ENCODE results near the gene F2RL1. TPM values are rescaled to one million over a fixed set of nuclear protein-coding genes. Genes with fewer than 3 reads are reported as not detected.
"Not testable (repeated sequence)": the region's sequence is repeated elsewhere in the genome, so short reads cannot be mapped to it uniquely, and the experiment has no call there.

F2RL1 gene
- total RNA-seq, 1 experiment from 2014 or later: 0.32 TPM

DNA sequence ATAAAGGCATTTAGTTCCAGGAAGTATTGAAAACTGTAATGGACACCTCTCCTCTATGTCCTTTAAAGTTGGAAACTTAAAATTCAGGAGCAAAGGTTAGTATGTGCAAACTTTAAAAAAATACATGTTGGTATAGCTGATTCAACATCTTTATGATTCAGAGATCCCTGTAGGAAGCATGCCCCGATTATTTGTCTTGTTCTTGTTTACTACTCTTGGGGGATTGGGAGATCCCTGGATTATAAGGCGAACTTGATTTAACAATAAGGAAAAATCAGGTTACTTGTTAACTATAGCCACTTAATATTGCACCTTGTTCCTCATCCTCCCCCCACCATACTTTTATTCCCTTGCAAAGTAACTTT lies 1.7 kb downstream of the F2RL1 start:
- no peak for DNase-seq (ENCODE audit: low spot score)
- Histone ChIP-seq H3K27me3 (replicated peaks; ENCODE audit: insufficient read depth, low read depth, low read length, poor library complexity) (no peaks in the 10 kb centered on the region), H3K4me3 (ENCODE audit: low read depth, low read length, poor library complexity, severe bottlenecking) (no peak overlapping the region), H3K36me3 (ENCODE audit: insufficient read depth, low read length, poor library complexity, severe bottlenecking) (no peaks in the 10 kb centered on the region), H3K27ac (ENCODE audit: low read depth, low read length, poor library complexity, severe bottlenecking) (no peak overlapping the region), H3K9me3 (ENCODE audit: low read depth, low read length, poor library complexity, severe bottlenecking) (no peaks in the 10 kb centered on the region), H3K4me1 (ENCODE audit: insufficient read depth, low read length, poor library complexity, severe bottlenecking) (no peaks in the 10 kb centered on the region)
- intact Hi-C loops (cut with micrococcal nuclease; ENCODE audit: unreplicated experiment): no loop called here
- CTCF ChIA-PET: no interaction called here
- POLR2A ChIA-PET (ENCODE audit: low non-redundant PET): no interaction called here
- no peak for TF ChIP-seq EZH2 (IDR thresholded peaks at IDR 0.05; ENCODE audit: borderline replicate concordance, low read depth, low read length, poor library complexity, severe bottlenecking)
- TF ChIP-seq, protein P1, sequence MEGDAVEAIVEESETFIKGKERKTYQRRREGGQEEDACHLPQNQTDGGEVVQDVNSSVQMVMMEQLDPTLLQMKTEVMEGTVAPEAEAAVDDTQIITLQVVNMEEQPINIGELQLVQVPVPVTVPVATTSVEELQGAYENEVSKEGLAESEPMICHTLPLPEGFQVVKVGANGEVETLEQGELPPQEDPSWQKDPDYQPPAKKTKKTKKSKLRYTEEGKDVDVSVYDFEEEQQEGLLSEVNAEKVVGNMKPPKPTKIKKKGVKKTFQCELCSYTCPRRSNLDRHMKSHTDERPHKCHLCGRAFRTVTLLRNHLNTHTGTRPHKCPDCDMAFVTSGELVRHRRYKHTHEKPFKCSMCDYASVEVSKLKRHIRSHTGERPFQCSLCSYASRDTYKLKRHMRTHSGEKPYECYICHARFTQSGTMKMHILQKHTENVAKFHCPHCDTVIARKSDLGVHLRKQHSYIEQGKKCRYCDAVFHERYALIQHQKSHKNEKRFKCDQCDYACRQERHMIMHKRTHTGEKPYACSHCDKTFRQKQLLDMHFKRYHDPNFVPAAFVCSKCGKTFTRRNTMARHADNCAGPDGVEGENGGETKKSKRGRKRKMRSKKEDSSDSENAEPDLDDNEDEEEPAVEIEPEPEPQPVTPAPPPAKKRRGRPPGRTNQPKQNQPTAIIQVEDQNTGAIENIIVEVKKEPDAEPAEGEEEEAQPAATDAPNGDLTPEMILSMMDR (conservative IDR thresholded peaks at IDR 0.05; ENCODE audit: low read depth, low read length): no peak
- no TSS peak for BruUV-seq (replicated peaks)

DNA sequence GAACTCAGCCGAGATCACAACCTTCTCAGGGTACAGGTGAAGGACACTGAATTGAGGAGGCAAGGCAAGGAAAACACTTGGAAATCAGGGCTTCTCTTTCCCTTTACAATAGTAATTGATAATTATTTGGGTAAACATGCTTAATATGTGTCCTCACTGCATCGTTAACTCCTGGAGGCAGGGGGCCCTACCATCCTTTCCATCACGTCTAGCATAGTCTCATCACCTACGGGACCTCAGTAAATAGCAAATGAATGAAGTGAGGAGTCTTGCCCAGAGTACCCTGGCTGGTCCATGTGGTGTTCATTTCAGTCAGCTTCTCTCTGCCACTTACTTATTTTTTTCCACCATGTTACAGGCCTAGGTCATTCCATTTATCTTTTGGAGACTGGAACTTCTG lies 2.3 kb downstream of the F2RL1 start:
- H3K4me3 ChIP-seq (ENCODE audit: low read depth, low read length, poor library complexity, severe bottlenecking): no peak overlapping the region
- TF ChIP-seq EZH2 (IDR thresholded peaks at IDR 0.05; ENCODE audit: borderline replicate concordance, low read depth, low read length, poor library complexity, severe bottlenecking): no peak
- TF ChIP-seq, protein P1 (conservative IDR thresholded peaks at IDR 0.05; ENCODE audit: low read depth, low read length): no peak
- H3K27ac ChIP-seq (ENCODE audit: low read depth, low read length, poor library complexity, severe bottlenecking): no peak overlapping the region
- no peaks in the 10 kb centered on the region for H3K27me3 ChIP-seq (replicated peaks; ENCODE audit: insufficient read depth, low read depth, low read length, poor library complexity)
- POLR2A ChIA-PET (ENCODE audit: low non-redundant PET): no interaction called here
- no peaks in the 10 kb centered on the region for H3K9me3 ChIP-seq (ENCODE audit: low read depth, low read length, poor library complexity, severe bottlenecking)
- CTCF ChIA-PET: no interaction called here
- H3K4me1 ChIP-seq (ENCODE audit: insufficient read depth, low read length, poor library complexity, severe bottlenecking): no peaks in the 10 kb centered on the region
- no peak for DNase-seq (ENCODE audit: low spot score)
- BruUV-seq (replicated peaks): no TSS peak
- intact Hi-C loops (cut with micrococcal nuclease; ENCODE audit: unreplicated experiment): no loop called here
- H3K36me3 ChIP-seq (ENCODE audit: insufficient read depth, low read length, poor library complexity, severe bottlenecking): no peaks in the 10 kb centered on the region

DNA sequence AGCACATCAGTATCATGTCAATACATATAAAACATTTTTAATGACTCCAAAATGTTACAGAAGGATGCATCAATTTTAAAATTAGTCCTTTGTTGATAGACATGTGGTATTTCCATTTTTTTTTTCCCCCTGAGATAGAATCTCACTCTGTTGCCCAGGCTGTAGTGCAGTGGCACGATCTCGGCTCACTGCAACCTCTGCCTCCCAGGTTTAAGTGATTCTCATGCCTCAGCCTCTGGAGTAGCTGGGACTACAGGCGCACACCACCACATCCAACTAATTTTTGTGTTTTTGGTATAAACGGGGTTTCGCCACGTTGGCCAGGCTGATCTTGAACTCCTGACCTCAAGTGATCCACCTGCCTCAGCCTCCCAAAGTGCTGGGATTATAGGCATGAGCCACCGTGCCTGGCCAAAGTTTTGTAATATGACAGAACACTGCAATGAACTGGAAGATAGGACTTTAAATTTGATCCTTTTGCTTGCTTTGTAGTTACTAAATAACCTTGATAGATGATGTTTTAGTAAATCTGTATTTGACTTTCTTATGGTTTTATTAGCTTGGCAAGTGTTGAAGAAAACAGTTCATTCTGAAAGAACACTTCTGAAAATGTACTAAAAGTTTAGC lies 3.4 kb downstream of the F2RL1 start:
- H3K4me3 ChIP-seq (ENCODE audit: low read depth, low read length, poor library complexity, severe bottlenecking); BruUV-seq (replicated peaks); POLR2A ChIA-PET (ENCODE audit: low non-redundant PET); H3K9me3 ChIP-seq (ENCODE audit: low read depth, low read length, poor library complexity, severe bottlenecking); H3K27ac ChIP-seq (ENCODE audit: low read depth, low read length, poor library complexity, severe bottlenecking); H3K36me3 ChIP-seq (ENCODE audit: insufficient read depth, low read length, poor library complexity, severe bottlenecking); H3K27me3 ChIP-seq (replicated peaks; ENCODE audit: insufficient read depth, low read depth, low read length, poor library complexity); DNase-seq (ENCODE audit: low spot score); H3K4me1 ChIP-seq (ENCODE audit: insufficient read depth, low read length, poor library complexity, severe bottlenecking); intact Hi-C loops (cut with micrococcal nuclease; ENCODE audit: unreplicated experiment); CTCF ChIA-PET: not testable (repeated sequence)

DNA sequence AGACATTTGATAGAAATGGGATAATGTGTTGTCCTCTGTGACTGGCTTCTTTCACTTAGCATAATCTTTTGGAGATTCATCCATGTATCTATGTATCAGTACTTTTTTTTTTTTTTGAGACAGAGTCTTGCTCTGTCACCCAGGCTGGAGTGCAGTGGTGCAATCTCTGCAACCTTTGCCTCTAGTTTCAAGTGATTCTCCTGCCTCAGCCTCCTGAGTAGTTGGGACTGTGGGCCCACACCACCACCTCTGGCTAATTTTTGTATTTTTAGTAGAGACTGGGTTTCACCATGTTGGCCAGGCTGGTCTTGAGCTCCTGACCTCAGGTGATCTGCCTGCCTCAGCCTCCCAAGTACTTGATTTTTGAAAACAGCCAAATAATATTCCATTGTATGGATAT lies 7.6 kb downstream of the F2RL1 start:
- DNase-seq (ENCODE audit: low spot score); H3K4me1 ChIP-seq (ENCODE audit: insufficient read depth, low read length, poor library complexity, severe bottlenecking); H3K36me3 ChIP-seq (ENCODE audit: insufficient read depth, low read length, poor library complexity, severe bottlenecking); intact Hi-C loops (cut with micrococcal nuclease; ENCODE audit: unreplicated experiment); CTCF ChIA-PET; BruUV-seq (replicated peaks); POLR2A ChIA-PET (ENCODE audit: low non-redundant PET); H3K27me3 ChIP-seq (replicated peaks; ENCODE audit: insufficient read depth, low read depth, low read length, poor library complexity); H3K9me3 ChIP-seq (ENCODE audit: low read depth, low read length, poor library complexity, severe bottlenecking); H3K27ac ChIP-seq (ENCODE audit: low read depth, low read length, poor library complexity, severe bottlenecking); H3K4me3 ChIP-seq (ENCODE audit: low read depth, low read length, poor library complexity, severe bottlenecking): not testable (repeated sequence)

Measured in A673 (cell line).